NB4 (cell line): ENCODE results near the gene MTNR1A.

Experiments used
- POLR2A ChIP-seq: IDR thresholded peaks from 2 replicates; pipeline ENCODE4 v1.6.1; 2011; ENCODE audit warnings: mild to moderate bottlenecking; ENCODE audit not compliant: insufficient read length; ENCODE audit errors: extremely low read depth
- TF ChIP-seq, protein P1 (sequence below): IDR thresholded peaks from one replicate; pipeline ENCODE4 v1.5.1; 2012; ENCODE audit warnings: low read depth, low read length

DNA sequence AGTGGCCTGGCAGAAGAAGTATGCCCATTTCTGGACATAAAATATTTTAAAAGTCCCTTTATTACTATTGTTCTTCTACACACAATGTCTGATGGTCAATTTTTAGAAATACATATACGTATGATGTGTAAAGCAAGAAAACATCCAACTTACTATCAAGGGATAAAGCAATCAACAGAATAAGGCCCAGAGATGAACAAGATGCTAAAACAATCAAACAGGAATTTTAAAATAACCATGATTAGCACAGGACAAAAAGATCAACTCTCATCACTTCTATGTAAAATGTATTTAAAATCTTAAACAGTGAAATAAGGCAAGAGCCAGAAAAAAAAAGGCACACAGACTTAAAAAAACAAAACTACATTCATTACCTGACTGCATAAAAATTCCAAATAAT is 60.9 kb downstream of the MTNR1A start:
- TF ChIP-seq, protein P1, sequence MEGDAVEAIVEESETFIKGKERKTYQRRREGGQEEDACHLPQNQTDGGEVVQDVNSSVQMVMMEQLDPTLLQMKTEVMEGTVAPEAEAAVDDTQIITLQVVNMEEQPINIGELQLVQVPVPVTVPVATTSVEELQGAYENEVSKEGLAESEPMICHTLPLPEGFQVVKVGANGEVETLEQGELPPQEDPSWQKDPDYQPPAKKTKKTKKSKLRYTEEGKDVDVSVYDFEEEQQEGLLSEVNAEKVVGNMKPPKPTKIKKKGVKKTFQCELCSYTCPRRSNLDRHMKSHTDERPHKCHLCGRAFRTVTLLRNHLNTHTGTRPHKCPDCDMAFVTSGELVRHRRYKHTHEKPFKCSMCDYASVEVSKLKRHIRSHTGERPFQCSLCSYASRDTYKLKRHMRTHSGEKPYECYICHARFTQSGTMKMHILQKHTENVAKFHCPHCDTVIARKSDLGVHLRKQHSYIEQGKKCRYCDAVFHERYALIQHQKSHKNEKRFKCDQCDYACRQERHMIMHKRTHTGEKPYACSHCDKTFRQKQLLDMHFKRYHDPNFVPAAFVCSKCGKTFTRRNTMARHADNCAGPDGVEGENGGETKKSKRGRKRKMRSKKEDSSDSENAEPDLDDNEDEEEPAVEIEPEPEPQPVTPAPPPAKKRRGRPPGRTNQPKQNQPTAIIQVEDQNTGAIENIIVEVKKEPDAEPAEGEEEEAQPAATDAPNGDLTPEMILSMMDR: no peak
- no peak for TF ChIP-seq POLR2A
